SK-N-SH (cell line): ENCODE measurements around the gene ANKH. TPM values are rescaled to one million over a fixed set of nuclear protein-coding genes. Genes with fewer than 3 reads are reported as not detected.

ENCODE experiments used
- CTCF ChIA-PET: fragments of 300-600, 350-600 bp; formaldehyde crosslinking; extraction: SDS; loops from one replicate; lab custom pipeline; 2021; lab: Yijun Ruan, JAX
- POLR2A ChIA-PET: fragments of 350-600 bp; sonication (Branson Sonifier 250); formaldehyde crosslinking; extraction: SDS; loops from one replicate; lab custom pipeline; 2020; ENCODE audit warnings: antibody characterized with exemption, inconsistent platforms; lab: Yijun Ruan, JAX
- DNase-seq: peaks from one replicate; pipeline ENCODE4 v3.0.0; 2012
- H2AFZ ChIP-seq: fragments of 200-600 bp; sonication (generic); 2 replicates; pipeline ENCODE4 v1.8.1; 2016; ENCODE audit warnings: antibody characterized with exemption, mild to moderate bottlenecking, low read depth
- H3F3A ChIP-seq: fragments of 200-600 bp; sonication (generic); replicated peaks from 2 replicates; pipeline ENCODE3; 2016; ENCODE audit warnings: antibody characterized with exemption, mild to moderate bottlenecking; ENCODE audit not compliant: insufficient read depth
- H3K27ac ChIP-seq, 2 experiments: fragments of 200-500 bp in 1 of 2; fragments of 200-600 bp in 1 of 2; sonication (Bioruptor generic) in 1 of 2; sonication (generic), shearing (Covaris generic) in 1 of 2; 2 replicates each; pipeline versions ENCODE4 v1.5.1 to v1.6.1; 2014 to 2016; ENCODE audit warnings: low read depth in 2 of 2, inconsistent platforms in 1 of 2, low read length in 1 of 2, mild to moderate bottlenecking in 1 of 2, mixed read lengths in 1 of 2
- H3K27me3 ChIP-seq: fragments of 200-600 bp; sonication (generic), shearing (Covaris generic); 2 replicates; pipeline ENCODE4 v1.6.1; 2016; ENCODE audit warnings: mixed run types; ENCODE audit not compliant: insufficient read depth
- H3K36me3 ChIP-seq, 2 experiments: fragments of 200-500 bp in 1 of 2; fragments of 200-600 bp in 1 of 2; sonication (Bioruptor generic) in 1 of 2; sonication (generic) in 1 of 2; replicated peaks in 1 of 2; 2 replicates each; pipeline versions ENCODE3 to v1.5.1; 2014 to 2016; ENCODE audit warnings: low read length in 1 of 2, mild to moderate bottlenecking in 1 of 2; ENCODE audit not compliant: insufficient read depth in 2 of 2, control insufficient read depth in 1 of 2
- H3K4me1 ChIP-seq, 2 experiments: fragments of 200-500 bp in 1 of 2; fragments of 200-600 bp in 1 of 2; sonication (Bioruptor generic) in 1 of 2; sonication (generic), shearing (Covaris generic) in 1 of 2; 2 replicates each; pipeline versions ENCODE4 v1.5.1 to v1.6.1; 2014 to 2016; ENCODE audit warnings: low read depth in 1 of 2, low read length in 1 of 2, mixed run types in 1 of 2; ENCODE audit not compliant: insufficient read depth in 2 of 2, control insufficient read depth in 1 of 2
- H3K4me2 ChIP-seq: fragments of 200-600 bp; sonication (generic), shearing (Covaris generic); 2 replicates; pipeline ENCODE4 v1.6.1; 2017; ENCODE audit warnings: mixed run types
- H3K4me3 ChIP-seq, 2 experiments: fragments of 200-500 bp in 1 of 2; fragments of 200-600 bp in 1 of 2; sonication (Bioruptor generic) in 1 of 2; sonication (generic), shearing (Covaris generic) in 1 of 2; 2 replicates each; pipeline versions ENCODE4 v1.5.1 to v1.8.1; 2014 to 2016; ENCODE audit warnings: low read depth in 2 of 2, inconsistent platforms in 1 of 2, low read length in 1 of 2, mild to moderate bottlenecking in 1 of 2, mixed read lengths in 1 of 2, moderate library complexity in 1 of 2
- H3K79me2 ChIP-seq: fragments of 200-600 bp; sonication (generic); 2 replicates; pipeline ENCODE4 v1.8.1; 2017; ENCODE audit warnings: mild to moderate bottlenecking; ENCODE audit not compliant: insufficient read depth
- H3K9ac ChIP-seq: fragments of 200-600 bp; sonication (generic); 2 replicates; pipeline ENCODE4 v1.6.1; 2017; ENCODE audit warnings: mixed run types
- H3K9me2 ChIP-seq: fragments of 200-600 bp; sonication (generic); 2 replicates; pipeline ENCODE4 v1.6.1; 2017; ENCODE audit warnings: mixed run types
- H3K9me3 ChIP-seq: fragments of 200-600 bp; sonication (generic); 2 replicates; pipeline ENCODE4 v1.6.1; 2017; ENCODE audit warnings: mixed run types, mild to moderate bottlenecking, moderate library complexity
- H4K20me1 ChIP-seq: fragments of 200-600 bp; sonication (generic); 2 replicates; pipeline ENCODE4 v1.6.1; 2017; ENCODE audit warnings: mild to moderate bottlenecking, mixed run types; ENCODE audit not compliant: insufficient read depth
- EP300 ChIP-seq, 2 experiments: IDR thresholded peaks; 2 replicates each; pipeline versions ENCODE4 v1.4.0 to v1.6.1; 2012; ENCODE audit warnings: borderline replicate concordance in 1 of 2, low read depth in 1 of 2, low read length in 1 of 2
- FOSL2 ChIP-seq: IDR thresholded peaks from 2 replicates; pipeline ENCODE4 v1.4.0; 2012; ENCODE audit warnings: low read depth, mild to moderate bottlenecking, moderate library complexity, borderline replicate concordance
- FOXM1 ChIP-seq: IDR thresholded peaks from 2 replicates; pipeline ENCODE4 v1.4.0; 2012; ENCODE audit warnings: low read depth, mild to moderate bottlenecking
- MAX ChIP-seq: IDR thresholded peaks from 2 replicates; pipeline ENCODE4 v1.4.0; 2012; ENCODE audit warnings: low read depth
- NRF1 ChIP-seq: IDR thresholded peaks from 2 replicates; pipeline ENCODE4 v1.6.1; 2012; ENCODE audit warnings: low read depth, mild to moderate bottlenecking, low read length
- RAD21 ChIP-seq: IDR thresholded peaks from 2 replicates; pipeline ENCODE4 v1.6.1; 2012; ENCODE audit warnings: mild to moderate bottlenecking, low read length
- RFX5 ChIP-seq: IDR thresholded peaks from 2 replicates; pipeline ENCODE4 v1.6.1; 2012; ENCODE audit warnings: mild to moderate bottlenecking, improper control_type of control experiment, low read length
- TCF12 ChIP-seq: IDR thresholded peaks from 2 replicates; pipeline ENCODE4 v1.4.0; 2012
- USF2 ChIP-seq: fragments of 150-350 bp; IDR thresholded peaks from 2 replicates; pipeline ENCODE4 v1.6.1; 2017; ENCODE audit warnings: antibody characterized with exemption, low read length, low read depth, borderline replicate concordance
- WGBS: methylation state at CpG from one replicate; pipeline ENCODE4 v1.1.6; 2017; ENCODE audit warnings: low lambda C conversion rate; 5-methylcytosine and 5-hydroxymethylcytosine counted together
- polyA plus RNA-seq, 3 experiments: library from polyadenylated mRNA; depleted of rRNA; stranded (reverse); fragments of >200 nt; gene quantifications; 2 replicates each; pipeline ENCODE4 v1.2.3, GENCODE V29; 2012
- TF ChIP-seq, protein P1 (sequence below): IDR thresholded peaks from 2 replicates; pipeline ENCODE4 v1.4.0; 2012; ENCODE audit warnings: low read depth, borderline replicate concordance

The ANKH gene
- polyA plus RNA-seq, 1 of the 3 experiments (the other 2 are of a cell fraction), result 22.0 TPM

- TF ChIP-seq EP300 (IDR thresholded peaks at IDR 0.05; ENCODE audit: borderline replicate concordance in 1 of 2, low read depth in 1 of 2, low read length in 1 of 2) (no peak), MAX (no peak), FOXM1 (no peak)
These were observed 47.1 kb downstream of the ANKH start (continued) for GRCh38 chr5:14824499-14824898.

DNA sequence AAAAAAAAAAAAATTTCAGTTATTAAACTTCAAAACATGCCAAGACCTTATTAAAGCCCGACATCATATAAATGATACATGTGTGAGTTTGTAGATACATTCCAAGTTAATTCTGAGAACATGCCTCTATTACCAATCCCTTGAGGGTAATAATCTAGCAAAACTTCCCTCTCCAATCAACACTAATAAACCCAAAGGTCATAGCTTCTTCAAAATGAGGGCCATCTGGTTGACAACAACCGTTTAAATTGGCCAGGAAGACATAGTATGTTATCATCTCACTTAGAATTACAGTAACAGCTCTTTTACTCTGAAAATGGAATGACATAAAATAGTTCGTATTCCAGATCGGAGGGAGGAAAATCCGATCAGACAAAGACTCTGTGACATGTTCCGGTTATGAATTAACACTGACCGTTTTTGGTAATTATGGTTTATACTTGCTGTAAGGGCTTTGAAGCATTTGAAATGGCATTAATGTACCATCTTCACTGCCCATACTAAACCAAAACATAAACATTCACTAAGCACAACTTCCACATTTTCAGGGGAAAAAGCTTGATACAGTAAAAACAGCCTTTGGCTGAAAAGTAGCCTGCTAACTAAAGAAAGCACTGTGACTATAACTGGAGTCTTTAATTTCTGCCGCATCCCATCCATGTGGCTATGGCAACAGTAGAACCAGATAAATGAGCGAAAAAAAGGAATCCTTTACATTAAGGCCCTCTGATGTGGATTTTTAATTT is 50.3 kb downstream of the ANKH start:
- POLR2A ChIA-PET, result no interaction called here
- peaks cover 0 to 34% of the 10 kb centered on the region in 2 experiments; a peak in 3 of 4 replicates for H3K4me1 ChIP-seq
- no peaks in the 10 kb centered on the region for H3K9me2 ChIP-seq
- H2AFZ ChIP-seq, result no peak overlapping the region; the same call in 1 of the 2 replicates
- no peak overlapping the region for H3K4me3 ChIP-seq
- WGBS, result 73% methylated on average over 9 of the region's 9 CpGs
- peaks cover 46% of the 10 kb centered on the region for H3K79me2 ChIP-seq
- H4K20me1 ChIP-seq, result no peaks in the 10 kb centered on the region
- no peaks in the 10 kb centered on the region for H3K9me3 ChIP-seq
- H3K36me3 ChIP-seq, result no peaks in the 10 kb centered on the region
- DNase-seq, result no peak
- H3K27ac ChIP-seq, result peak overlapping the region in 1 of 2 experiments; percentile 74; a peak in 2 of 4 replicates
- no peak for TF ChIP-seq USF2
- no peak for TF ChIP-seq RFX5
- no peak for TF ChIP-seq NRF1
- TF ChIP-seq TCF12, result no peak
- TF ChIP-seq FOSL2, result no peak
- TF ChIP-seq, protein P1, sequence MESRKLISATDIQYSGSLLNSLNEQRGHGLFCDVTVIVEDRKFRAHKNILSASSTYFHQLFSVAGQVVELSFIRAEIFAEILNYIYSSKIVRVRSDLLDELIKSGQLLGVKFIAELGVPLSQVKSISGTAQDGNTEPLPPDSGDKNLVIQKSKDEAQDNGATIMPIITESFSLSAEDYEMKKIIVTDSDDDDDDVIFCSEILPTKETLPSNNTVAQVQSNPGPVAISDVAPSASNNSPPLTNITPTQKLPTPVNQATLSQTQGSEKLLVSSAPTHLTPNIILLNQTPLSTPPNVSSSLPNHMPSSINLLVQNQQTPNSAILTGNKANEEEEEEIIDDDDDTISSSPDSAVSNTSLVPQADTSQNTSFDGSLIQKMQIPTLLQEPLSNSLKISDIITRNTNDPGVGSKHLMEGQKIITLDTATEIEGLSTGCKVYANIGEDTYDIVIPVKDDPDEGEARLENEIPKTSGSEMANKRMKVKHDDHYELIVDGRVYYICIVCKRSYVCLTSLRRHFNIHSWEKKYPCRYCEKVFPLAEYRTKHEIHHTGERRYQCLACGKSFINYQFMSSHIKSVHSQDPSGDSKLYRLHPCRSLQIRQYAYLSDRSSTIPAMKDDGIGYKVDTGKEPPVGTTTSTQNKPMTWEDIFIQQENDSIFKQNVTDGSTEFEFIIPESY, result no peak
- TF ChIP-seq RAD21, result no peak
- H3K27me3 ChIP-seq, result no peaks in the 10 kb centered on the region
- H3F3A ChIP-seq, result peaks cover 31% of the 10 kb centered on the region
- peak overlapping the region; percentile 15; the same call in 1 of the 2 replicates for H3K9ac ChIP-seq
- peak overlapping the region; percentile 58; the same call in 1 of the 2 replicates for H3K4me2 ChIP-seq
- CTCF ChIA-PET, result interaction anchor here (0.7 to 0.9 kb wide), 3 partner anchors 94 to 470 kb away, joined by 3 to 4 read pairs (median 3); no protein-coding TSS in a partner anchor
